ENCODE measurements around the gene PARVB. TPM values are rescaled to one million over a fixed set of nuclear protein-coding genes. Genes with fewer than 3 reads are reported as not detected.

The PARVB gene
- total and polyA plus RNA-seq, 2 of the 8 experiments (the other 6 are each of a cell fraction or from before 2014, with no cell fraction given), result 14.5 to 18.6 TPM

- TF ChIP-seq TBP (IDR thresholded peaks at IDR 0.05; ENCODE audit: low read depth, low read length) (no peak), ZNF274 (IDR thresholded peaks at IDR 0.05; ENCODE audit: borderline replicate concordance, extremely low read depth, low read length) (no peak), CREB1 (IDR thresholded peaks at IDR 0.05) (no peak), SAP30 (IDR thresholded peaks at IDR 0.05; ENCODE audit: insufficient read depth, insufficient replicate concordance, low read length) (no peak), HDAC2 (IDR thresholded peaks at IDR 0.05; ENCODE audit: borderline replicate concordance in 1 of 2, low read depth in 2 of 2, low read length in 2 of 2) (no peak), POLR2A (IDR thresholded peaks at IDR 0.05; ENCODE audit: control extremely low read depth in 1 of 2, low read depth in 2 of 2, low read length in 2 of 2) (no peak), BCL11A (IDR thresholded peaks at IDR 0.05; ENCODE audit: low read depth in 2 of 2, low read length in 2 of 2) (no peak)
- POLR2A ChIA-PET (ENCODE audit: partially characterized antibody), result no interaction called here
- no peak overlapping the region for H3K4me3 ChIP-seq (ENCODE audit: extremely low read depth in 1 of 4, insufficient read depth in 2 of 4, low read depth in 3 of 4, low read length in 4 of 4)
- H3K23ac ChIP-seq (ENCODE audit: insufficient read length), result no peak overlapping the region
- no peak overlapping the region for H2BK5ac ChIP-seq (ENCODE audit: low read depth, low read length)
- no peak overlapping the region for H3K14ac ChIP-seq (ENCODE audit: insufficient read length)
- H4K20me1 ChIP-seq (replicated peaks in 1 of 2; ENCODE audit: control insufficient read depth in 1 of 2, insufficient read depth in 2 of 2, low read length in 2 of 2), result no peaks in the 10 kb centered on the region
- H2AK5ac ChIP-seq (ENCODE audit: low read depth, low read length), result no peak overlapping the region
- no peak overlapping the region for H3K18ac ChIP-seq (ENCODE audit: extremely low read depth, low read length)
- no peak overlapping the region for H3K9ac ChIP-seq (replicated peaks in 1 of 4; ENCODE audit: extremely low read depth in 1 of 4, low read depth in 3 of 4, low read length in 3 of 4)
- no peaks in the 10 kb centered on the region for H3K23me2 ChIP-seq (ENCODE audit: low read depth, low read length)
- no peak overlapping the region for H2BK12ac ChIP-seq (ENCODE audit: low read depth, low read length)
- no peaks in the 10 kb centered on the region for H3K79me1 ChIP-seq (ENCODE audit: low read depth, low read length)
- H2BK20ac ChIP-seq (ENCODE audit: low read length), result no peak overlapping the region
- CTCF ChIA-PET (ENCODE audit: partially characterized antibody), result interaction anchor here (0.7 to 3.2 kb wide), 5 partner anchors 8 to 242 kb away, joined by 3 to 25 read pairs (median 3); no protein-coding TSS in a partner anchor
- peaks cover 0 to 4% (median 2%) of the 10 kb centered on the region in 4 experiments; a peak in 4 of 7 replicates for H3K4me1 ChIP-seq (replicated peaks in 1 of 4; ENCODE audit: control insufficient read depth in 3 of 4, insufficient read depth in 4 of 4, low read length in 3 of 4)
- no peak overlapping the region for H4K91ac ChIP-seq (replicated peaks; ENCODE audit: insufficient read length, low read length)
- 84% methylated on average over 9 of the region's 9 CpGs; no CpG with 5 or more reads in 1 of the 2 experiments for WGBS, 2 experiments (ENCODE audit: extremely low coverage in 1 of 2, insufficient coverage in 1 of 2, insufficient read length in 1 of 2, insufficient replicate concordance in 2 of 2, low coverage in 1 of 2, low lambda C conversion rate in 2 of 2, missing lambda C conversion rate in 1 of 2)
- DNase-seq (ENCODE audit: low read depth in 1 of 2, low spot score in 2 of 2) (no peak), FAIRE-seq (no peak)
- H4K8ac ChIP-seq (ENCODE audit: extremely low read depth, insufficient read depth, low read length), result no peak overlapping the region
- H2BK120ac ChIP-seq (replicated peaks; ENCODE audit: low read depth, low read length), result no peak overlapping the region
- no peak overlapping the region for H3K56ac ChIP-seq (replicated peaks; ENCODE audit: insufficient read length, low read depth, low read length)
- H3K79me2 ChIP-seq (ENCODE audit: control insufficient read depth in 1 of 2, insufficient read depth in 2 of 2, low read length in 2 of 2), result no peaks in the 10 kb centered on the region
- H3K27ac ChIP-seq (ENCODE audit: low read depth, low read length), result no peak overlapping the region
- H4K5ac ChIP-seq (ENCODE audit: insufficient read length, low read depth, low read length), result no peak overlapping the region
- no peak overlapping the region for H3K4ac ChIP-seq (replicated peaks; ENCODE audit: insufficient read length, low read depth, low read length)
- no peaks in the 10 kb centered on the region for H3K27me3 ChIP-seq (replicated peaks in 1 of 4; ENCODE audit: control insufficient read depth in 3 of 4, extremely low read depth in 1 of 4, insufficient read depth in 3 of 4, low read length in 3 of 4)
- no peak overlapping the region for H3K4me2 ChIP-seq (ENCODE audit: insufficient read depth in 1 of 2, low read depth in 2 of 2, low read length in 2 of 2)
- no peaks in the 10 kb centered on the region for H3K9me3 ChIP-seq (ENCODE audit: insufficient read depth in 2 of 2, low read depth in 1 of 2, low read length in 1 of 2)
- H2BK15ac ChIP-seq (ENCODE audit: low read length), result no peak overlapping the region
- no peaks in the 10 kb centered on the region for H3K36me3 ChIP-seq (ENCODE audit: control insufficient read depth in 2 of 4, insufficient read depth in 4 of 4, low read length in 3 of 4)
- no peak overlapping the region for H2AFZ ChIP-seq (ENCODE audit: low read length)
Observed at GRCh38 chr22:44093791-44094190, 69.7 kb downstream of the PARVB start.
